IPS DF 6.9 (cell line): ENCODE results near the gene RMDN2.

Experiments used
- DNase-seq: peaks from one replicate; pipeline ENCODE4 v3.0.0-alpha.2; 2013; ENCODE audit warnings: low read depth, low spot score
- H3K27ac ChIP-seq: one replicate; pipeline ENCODE4 v1.5.1; 2013; ENCODE audit warnings: low read length, control low read depth
- H3K27me3 ChIP-seq: 2 replicates; pipeline ENCODE4 v1.6.1; 2013; ENCODE audit warnings: mild to moderate bottlenecking, low read length; ENCODE audit not compliant: control insufficient read depth, insufficient read depth
- H3K36me3 ChIP-seq: 2 replicates; pipeline ENCODE4 v1.6.1; 2013; ENCODE audit warnings: low read length; ENCODE audit not compliant: control insufficient read depth, insufficient read depth
- H3K4me1 ChIP-seq: 2 replicates; pipeline ENCODE4 v1.6.1; 2013; ENCODE audit warnings: low read length; ENCODE audit not compliant: control insufficient read depth, insufficient read depth
- H3K4me3 ChIP-seq: 2 replicates; pipeline ENCODE4 v1.5.1; 2013; ENCODE audit warnings: mild to moderate bottlenecking, low read length
- H3K9me3 ChIP-seq: 2 replicates; pipeline ENCODE4 v1.6.1; 2013; ENCODE audit warnings: low read length, inconsistent platforms; ENCODE audit not compliant: control insufficient read depth, insufficient read depth
- WGBS: extraction: QIAGEN DNeasy Blood & Tissue Kit; methylation state at CpG from one replicate; pipeline ENCODE4 v1.1.7; 2013; ENCODE audit warnings: mixed read lengths, missing lambda C conversion rate; ENCODE audit not compliant: insufficient read length, insufficient coverage; 5-methylcytosine and 5-hydroxymethylcytosine counted together

The RMDN2 gene

GRCh38 chr2:38065502-38066135 lies 140.5 kb downstream of the RMDN2 start:
- Histone ChIP-seq H3K4me1 (no peaks in the 10 kb centered on the region), H3K4me3 (no peak overlapping the region), H3K9me3 (no peaks in the 10 kb centered on the region), H3K36me3 (no peaks in the 10 kb centered on the region), H3K27ac (no peak overlapping the region), H3K27me3 (no peaks in the 10 kb centered on the region)
- DNase-seq: no peak
- WGBS: no CpG with 5 or more reads among the region's 6 CpGs

DNA sequence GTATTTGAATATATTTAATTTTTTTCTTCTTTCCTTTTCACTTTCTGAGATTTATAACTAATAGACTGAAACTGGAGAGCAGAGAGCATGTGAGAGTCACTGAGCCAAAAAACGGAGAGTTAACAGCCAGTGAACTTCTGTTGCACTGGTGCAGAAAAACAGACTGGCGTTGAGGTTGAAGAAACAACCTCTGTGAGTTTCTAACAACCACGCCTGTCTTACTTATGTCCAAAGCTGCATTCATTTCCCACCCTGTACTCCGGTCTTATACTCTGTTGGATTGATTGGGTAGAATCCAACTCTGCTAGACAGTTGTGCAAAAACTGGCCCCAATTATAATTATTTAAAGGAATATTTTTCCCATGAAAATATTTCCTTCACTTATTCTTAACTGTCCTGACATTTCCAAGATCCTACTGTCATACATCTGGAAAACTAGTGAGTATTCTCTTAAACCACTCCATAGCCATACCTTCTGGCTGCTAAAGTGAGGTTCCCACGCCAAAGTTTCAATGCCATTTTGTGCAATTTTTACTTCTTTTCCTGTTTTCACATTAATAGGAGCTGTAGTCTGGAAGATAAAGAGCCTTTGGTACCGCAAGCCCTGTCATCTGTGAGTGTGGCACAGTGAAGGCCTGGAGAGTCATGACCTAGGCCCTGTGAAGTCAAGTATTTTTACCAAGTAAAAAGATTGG lies 141.5 kb downstream of the RMDN2 start:
- H3K27me3 ChIP-seq: no peaks in the 10 kb centered on the region
- DNase-seq: no peak
- no peaks in the 10 kb centered on the region for H3K9me3 ChIP-seq
- H3K4me3 ChIP-seq: no peak overlapping the region
- H3K36me3 ChIP-seq: no peaks in the 10 kb centered on the region
- no peak overlapping the region for H3K27ac ChIP-seq
- no CpG with 5 or more reads among the region's 6 CpGs for WGBS
- no peaks in the 10 kb centered on the region for H3K4me1 ChIP-seq
